H1 (cell line): ENCODE results near the gene HIVEP2. TPM values are rescaled to one million over a fixed set of nuclear protein-coding genes. Genes with fewer than 3 reads are reported as not detected.

ENCODE experiments used
- CTCF ChIA-PET: fragments of 300-600 bp; sonication (Branson Sonifier 250); formaldehyde crosslinking; loops from one replicate; lab custom pipeline; 2021; ENCODE audit not compliant: partially characterized antibody; lab: Charles Lee
- POLR2A ChIA-PET: fragments of 300-600 bp; sonication (Branson Sonifier 250); formaldehyde crosslinking; loops from one replicate; lab custom pipeline; 2021; ENCODE audit warnings: inconsistent platforms; ENCODE audit not compliant: partially characterized antibody; lab: Charles Lee
- DNase-seq, 2 experiments: peaks; one replicate each; pipeline versions ENCODE4 v3.0.0 to v3.0.0-alpha.2; 2010 to 2022; ENCODE audit warnings: low spot score in 2 of 2, low read depth in 1 of 2, mixed read lengths in 1 of 2
- FAIRE-seq: peaks from 2 replicates; lab custom pipeline; 2011; peaks lifted over from hg19 to GRCh38; lab: Jason Lieb, UNC
- H2AFZ ChIP-seq: 2 replicates; pipeline ENCODE4 v1.8.1; 2012; ENCODE audit warnings: low read length, inconsistent platforms
- H2AK5ac ChIP-seq: 2 replicates; pipeline ENCODE4 v1.6.1; 2013; ENCODE audit warnings: low read depth, low read length
- H2BK120ac ChIP-seq: replicated peaks from 2 replicates; pipeline ENCODE3; 2013; ENCODE audit warnings: low read depth, low read length, inconsistent platforms
- H2BK12ac ChIP-seq: 2 replicates; pipeline ENCODE4 v1.6.1; 2013; ENCODE audit warnings: low read depth, low read length
- H2BK15ac ChIP-seq: 2 replicates; pipeline ENCODE4 v1.6.1; 2013; ENCODE audit warnings: low read length
- H2BK20ac ChIP-seq: 2 replicates; pipeline ENCODE4 v1.6.1; 2013; ENCODE audit warnings: low read length
- H2BK5ac ChIP-seq: 2 replicates; pipeline ENCODE4 v1.6.1; 2013; ENCODE audit warnings: low read depth, low read length
- H3K14ac ChIP-seq: 2 replicates; pipeline ENCODE4 v1.6.1; 2013; ENCODE audit warnings: inconsistent platforms; ENCODE audit not compliant: insufficient read length
- H3K18ac ChIP-seq: 2 replicates; pipeline ENCODE4 v1.6.1; 2013; ENCODE audit warnings: low read length; ENCODE audit errors: extremely low read depth
- H3K23ac ChIP-seq: 2 replicates; pipeline ENCODE4 v1.6.1; 2013; ENCODE audit warnings: inconsistent platforms; ENCODE audit not compliant: insufficient read length
- H3K23me2 ChIP-seq: 2 replicates; pipeline ENCODE4 v1.6.1; 2013; ENCODE audit warnings: low read depth, low read length
- H3K27ac ChIP-seq: 2 replicates; pipeline ENCODE4 v1.6.1; 2011; ENCODE audit warnings: low read depth, low read length, inconsistent platforms
- H3K27me3 ChIP-seq, 4 experiments: replicated peaks in 1 of 4; 1 replicate in 1 of 4; 2 replicates in 3 of 4; pipeline versions ENCODE4 v1.6.1 to v1.8.1; 2011 to 2013; ENCODE audit warnings: low read length in 3 of 4, mild to moderate bottlenecking in 3 of 4, inconsistent platforms in 2 of 4, mixed read lengths in 2 of 4, moderate library complexity in 1 of 4; ENCODE audit not compliant: control insufficient read depth in 3 of 4, insufficient read depth in 3 of 4; ENCODE audit errors: extremely low read depth in 1 of 4
- H3K36me3 ChIP-seq, 4 experiments: 2 replicates each; pipeline versions ENCODE4 v1.6.1 to v1.8.1; 2011 to 2013; ENCODE audit warnings: mild to moderate bottlenecking in 4 of 4, low read length in 3 of 4, moderate library complexity in 2 of 4, control low read depth in 1 of 4, inconsistent platforms in 1 of 4; ENCODE audit not compliant: insufficient read depth in 4 of 4, control insufficient read depth in 2 of 4
- H3K4ac ChIP-seq: replicated peaks from 2 replicates; pipeline ENCODE3; 2013; ENCODE audit warnings: low read length, low read depth, mixed read lengths, inconsistent platforms; ENCODE audit not compliant: insufficient read length
- H3K4me1 ChIP-seq, 4 experiments: replicated peaks in 1 of 4; 1 replicate in 1 of 4; 2 replicates in 3 of 4; pipeline versions ENCODE4 v1.6.1 to v1.8.1; 2011 to 2013; ENCODE audit warnings: low read length in 3 of 4, inconsistent platforms in 2 of 4, mixed read lengths in 1 of 4; ENCODE audit not compliant: insufficient read depth in 4 of 4, control insufficient read depth in 3 of 4
- H3K4me2 ChIP-seq, 2 experiments: 2 replicates each; pipeline versions ENCODE4 v1.6.1 to v1.8.1; 2011 to 2013; ENCODE audit warnings: low read depth in 2 of 2, low read length in 2 of 2, control low read depth in 1 of 2, inconsistent platforms in 1 of 2, mild to moderate bottlenecking in 1 of 2; ENCODE audit not compliant: insufficient read depth in 1 of 2
- H3K4me3 ChIP-seq, 4 experiments: fragments of 200-600, 300-600 bp in 1 of 4; sonication (generic), shearing (Covaris generic), sonication (Bioruptor Twin) in 1 of 4; 2 replicates each; pipeline versions ENCODE4 v1.5.1 to v1.8.1; 2011 to 2016; ENCODE audit warnings: low read length in 4 of 4, low read depth in 3 of 4, control low read depth in 2 of 4, inconsistent platforms in 2 of 4, mild to moderate bottlenecking in 2 of 4, mixed read lengths in 1 of 4, moderate library complexity in 1 of 4; ENCODE audit not compliant: insufficient read depth in 2 of 4; ENCODE audit errors: extremely low read depth in 1 of 4
- H3K56ac ChIP-seq: replicated peaks from 2 replicates; pipeline ENCODE3; 2013; ENCODE audit warnings: low read depth, mild to moderate bottlenecking, mixed read lengths, low read length, inconsistent platforms; ENCODE audit not compliant: insufficient read length
- H3K79me1 ChIP-seq: 2 replicates; pipeline ENCODE4 v1.6.1; 2013; ENCODE audit warnings: low read depth, low read length, control low read depth
- H3K79me2 ChIP-seq, 2 experiments: 2 replicates each; pipeline versions ENCODE4 v1.6.1 to v1.8.1; 2012 to 2013; ENCODE audit warnings: low read length in 2 of 2, mild to moderate bottlenecking in 2 of 2, inconsistent platforms in 1 of 2; ENCODE audit not compliant: insufficient read depth in 2 of 2, control insufficient read depth in 1 of 2
- H3K9ac ChIP-seq, 4 experiments: replicated peaks in 1 of 4; 1 replicate in 1 of 4; 2 replicates in 3 of 4; pipeline versions ENCODE4 v1.6.1 to v1.8.1; 2011 to 2013; ENCODE audit warnings: low read depth in 3 of 4, low read length in 3 of 4, control low read depth in 2 of 4, mild to moderate bottlenecking in 2 of 4, moderate library complexity in 2 of 4, inconsistent platforms in 1 of 4; ENCODE audit errors: extremely low read depth in 1 of 4
- H3K9me3 ChIP-seq, 2 experiments: 2 replicates each; pipeline versions ENCODE4 v1.6.1 to v1.8.1; 2012 to 2013; ENCODE audit warnings: mild to moderate bottlenecking in 2 of 2, moderate library complexity in 2 of 2, control low read depth in 1 of 2, inconsistent platforms in 1 of 2, low read depth in 1 of 2, low read length in 1 of 2, mixed read lengths in 1 of 2; ENCODE audit not compliant: insufficient read depth in 2 of 2
- H4K20me1 ChIP-seq, 2 experiments: replicated peaks in 1 of 2; 2 replicates each; pipeline versions ENCODE3 to v1.8.1; 2011 to 2013; ENCODE audit warnings: inconsistent platforms in 2 of 2, low read length in 2 of 2, mild to moderate bottlenecking in 1 of 2; ENCODE audit not compliant: insufficient read depth in 2 of 2, control insufficient read depth in 1 of 2
- H4K5ac ChIP-seq: 2 replicates; pipeline ENCODE4 v1.6.1; 2013; ENCODE audit warnings: low read length, low read depth, mixed read lengths, inconsistent platforms; ENCODE audit not compliant: insufficient read length
- H4K8ac ChIP-seq: 2 replicates; pipeline ENCODE4 v1.8.0; 2013; ENCODE audit warnings: mild to moderate bottlenecking, moderate library complexity, low read length, inconsistent platforms; ENCODE audit not compliant: insufficient read depth; ENCODE audit errors: extremely low read depth
- H4K91ac ChIP-seq: replicated peaks from 2 replicates; pipeline ENCODE3; 2013; ENCODE audit warnings: low read length, mixed read lengths, inconsistent platforms; ENCODE audit not compliant: insufficient read length
- JUN ChIP-seq: IDR thresholded peaks from 2 replicates; pipeline ENCODE4 v1.6.1; 2011; ENCODE audit warnings: low read depth, mild to moderate bottlenecking, improper control_type of control experiment, low read length
- POU5F1 ChIP-seq: IDR thresholded peaks from 2 replicates; pipeline ENCODE4 v1.6.1; 2011; ENCODE audit warnings: low read depth, mild to moderate bottlenecking, low read length, moderate library complexity
- SUZ12 ChIP-seq: fragments of 200-600 bp; sonication (generic); IDR thresholded peaks from 2 replicates; pipeline ENCODE4 v1.6.1; 2012; ENCODE audit warnings: mild to moderate bottlenecking, inconsistent platforms, low read length, moderate library complexity, mixed read lengths
- TEAD4 ChIP-seq: IDR thresholded peaks from 2 replicates; pipeline ENCODE4 v1.6.1; 2012; ENCODE audit warnings: low read depth, low read length, inconsistent platforms, mixed read lengths
- WGBS, 2 experiments: shearing (Covaris generic) in 1 of 2; methylation state at CpG; one replicate each; pipeline versions ENCODE4 v1.1.6 to v1.1.7; 2013 to 2015; ENCODE audit warnings: low lambda C conversion rate in 2 of 2, mixed read lengths in 2 of 2, inconsistent platforms in 1 of 2, low coverage in 1 of 2, missing lambda C conversion rate in 1 of 2; ENCODE audit not compliant: insufficient replicate concordance in 2 of 2, insufficient coverage in 1 of 2, insufficient read length in 1 of 2; ENCODE audit errors: extremely low coverage in 1 of 2, missing lambda C conversion rate in 1 of 2; 5-methylcytosine and 5-hydroxymethylcytosine counted together
- polyA plus RNA-seq, 7 experiments: library from polyadenylated mRNA; depleted of rRNA in 3 of 7; stranded (reverse) in 5 of 7; unstranded in 2 of 7; fragments of >200 nt in 5 of 7; fragments of 200-250 nt in 2 of 7; gene quantifications; 1 replicate in 5 of 7; 2 replicates in 1 of 7; 4 replicates in 1 of 7; pipeline versions ENCODE4 v1.2.1 to v1.2.3, GENCODE V29; 2011 to 2013; ENCODE audit warnings: missing spikeins in 2 of 7, mixed read lengths in 2 of 7
- total RNA-seq: library from RNA; stranded (reverse); fragmentation: NEBNext Ultra II Directional; extraction: Animal tissue kit (Norgen Biotek cat#: 25700); gene quantifications from 2 replicates; pipeline ENCODE4 v1.2.1, GENCODE V29; 2021
- TF ChIP-seq, protein P1 (sequence below): IDR thresholded peaks from 2 replicates; pipeline ENCODE4 v1.6.1; 2012; ENCODE audit warnings: inconsistent platforms

Gene HIVEP2
- total and polyA plus RNA-seq, 2 of the 8 experiments (the other 6 are each of a cell fraction or from before 2014, with no cell fraction given) = 2.2 to 6.1 TPM

DNA sequence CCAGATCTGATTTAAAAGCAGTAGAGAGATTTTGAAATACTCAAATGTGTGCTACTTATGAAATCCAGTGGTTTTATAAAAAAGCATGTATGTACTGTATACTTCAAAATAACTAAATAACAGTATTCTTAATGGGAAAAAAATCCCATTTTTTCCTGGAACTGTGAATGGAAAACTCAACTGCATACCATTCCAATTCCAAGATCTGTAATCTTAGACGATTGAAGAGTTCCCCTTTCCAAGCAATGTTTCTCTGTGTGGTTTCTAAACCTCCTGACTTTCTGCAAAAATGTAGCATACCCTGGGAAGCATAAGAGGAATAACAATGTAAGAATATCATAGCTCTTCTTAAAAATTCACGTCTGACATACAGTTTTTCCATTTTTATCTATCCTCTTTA lies 40.3 kb upstream of the HIVEP2 start:
- no peak for FAIRE-seq
- no peaks in the 10 kb centered on the region for H3K23me2 ChIP-seq
- no peak for TF ChIP-seq TEAD4
- TF ChIP-seq SUZ12 = no peak
- TF ChIP-seq, protein P1, sequence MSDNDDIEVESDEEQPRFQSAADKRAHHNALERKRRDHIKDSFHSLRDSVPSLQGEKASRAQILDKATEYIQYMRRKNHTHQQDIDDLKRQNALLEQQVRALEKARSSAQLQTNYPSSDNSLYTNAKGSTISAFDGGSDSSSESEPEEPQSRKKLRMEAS = no peak
- no peak for TF ChIP-seq POU5F1
- no peak for TF ChIP-seq JUN

More for the DNA sequence above, 40.3 kb upstream of the HIVEP2 start:
- peaks cover 3 to 4% of the 10 kb centered on the region in 2 experiments; a peak in 2 of 4 replicates for H3K9me3 ChIP-seq
- H2BK20ac ChIP-seq = no peak overlapping the region
- H2AFZ ChIP-seq = no peak overlapping the region
- ChIA-PET CTCF (interaction anchor here (0.6 to 1.4 kb wide), 2 partner anchors 12 to 287 kb away, joined by 3 read pairs; no protein-coding TSS in a partner anchor), POLR2A (no interaction called here)
- H3K4me2 ChIP-seq = no peak overlapping the region
- H3K23ac ChIP-seq = no peak overlapping the region
- no peak for DNase-seq
- H3K4ac ChIP-seq = no peak overlapping the region
- H3K36me3 ChIP-seq = no peaks in the 10 kb centered on the region
- H3K79me2 ChIP-seq = no peaks in the 10 kb centered on the region
- no peak overlapping the region for H2AK5ac ChIP-seq
- H4K8ac ChIP-seq = no peak overlapping the region
- H4K91ac ChIP-seq = no peak overlapping the region
- no peak overlapping the region for H3K14ac ChIP-seq
- H3K79me1 ChIP-seq = no peaks in the 10 kb centered on the region
- no peaks in the 10 kb centered on the region for H3K4me1 ChIP-seq
- no peak overlapping the region for H2BK120ac ChIP-seq
- no peak overlapping the region for H3K4me3 ChIP-seq
- no peaks in the 10 kb centered on the region for H4K20me1 ChIP-seq
- no peak overlapping the region for H3K18ac ChIP-seq
- H3K27ac ChIP-seq = no peak overlapping the region
- no peak overlapping the region for H2BK12ac ChIP-seq
- no peak overlapping the region for H3K9ac ChIP-seq
- H3K56ac ChIP-seq = no peak overlapping the region
- WGBS, 2 experiments = 93% methylated on average over 2 of the region's 2 CpGs; no CpG with 5 or more reads in 1 of the 2 experiments
- H2BK5ac ChIP-seq = no peak overlapping the region
- no peaks in the 10 kb centered on the region for H3K27me3 ChIP-seq
- no peak overlapping the region for H4K5ac ChIP-seq
- H2BK15ac ChIP-seq = no peak overlapping the region
